Measurements from ENCODE around the gene ALX4. TPM values are rescaled to one million over a fixed set of nuclear protein-coding genes. Genes with fewer than 3 reads are reported as not detected.

The ALX4 gene
- total and polyA plus RNA-seq, 2 donors: 0.05 to 0.14 TPM

GRCh38 chr11:44339530-44339883 is 29.6 kb upstream of the ALX4 start:
- Histone ChIP-seq H3K4me1 (ENCODE audit: control insufficient read depth in 2 of 2, insufficient read depth in 2 of 2, low read length in 2 of 2) (no peaks in the 10 kb centered on the region), H3K9me3 (ENCODE audit: control insufficient read depth in 2 of 2, insufficient read depth in 1 of 2, low read length in 1 of 2) (no peaks in the 10 kb centered on the region), H3K36me3 (ENCODE audit: control insufficient read depth in 2 of 2, insufficient read depth in 2 of 2, low read length in 1 of 2) (no peaks in the 10 kb centered on the region), H3K4me3 (ENCODE audit: low read length in 2 of 2) (no peak overlapping the region), H3K27me3 (ENCODE audit: control insufficient read depth in 2 of 2, insufficient read depth in 1 of 2, low read length in 1 of 2) (peaks cover 12 to 55% of the 10 kb centered on the region in 2 donors), H3K27ac (ENCODE audit: low read depth in 1 of 2, low read length in 1 of 2) (no peak overlapping the region)
- 89% methylated on average over 4 of the region's 4 CpGs for WGBS
- DNase-seq (ENCODE audit: low read depth in 6 of 9, low spot score in 9 of 9): no peak

GRCh38 chr11:44338698-44339529 is 29.0 kb upstream of the ALX4 start:
- no peaks in the 10 kb centered on the region for H3K4me1 ChIP-seq (ENCODE audit: control insufficient read depth in 2 of 2, insufficient read depth in 2 of 2, low read length in 2 of 2)
- 82% methylated on average over 16 of the region's 16 CpGs for WGBS
- H3K27ac ChIP-seq (ENCODE audit: low read depth in 1 of 2, low read length in 1 of 2): no peak overlapping the region
- no peaks in the 10 kb centered on the region for H3K36me3 ChIP-seq (ENCODE audit: control insufficient read depth in 2 of 2, insufficient read depth in 2 of 2, low read length in 1 of 2)
- H3K4me3 ChIP-seq (ENCODE audit: low read length in 2 of 2): no peak overlapping the region
- no peaks in the 10 kb centered on the region for H3K9me3 ChIP-seq (ENCODE audit: control insufficient read depth in 2 of 2, insufficient read depth in 1 of 2, low read length in 1 of 2)
- DNase-seq (ENCODE audit: low read depth in 6 of 9, low spot score in 9 of 9): no peak
- H3K27me3 ChIP-seq (ENCODE audit: control insufficient read depth in 2 of 2, insufficient read depth in 1 of 2, low read length in 1 of 2): peaks cover 16 to 61% of the 10 kb centered on the region in 2 donors

- H3K4me1 ChIP-seq (ENCODE audit: control insufficient read depth in 2 of 2, insufficient read depth in 2 of 2, low read length in 2 of 2): no peaks in the 10 kb centered on the region
- no peak overlapping the region for H3K4me3 ChIP-seq (ENCODE audit: low read length in 2 of 2)
- H3K36me3 ChIP-seq (ENCODE audit: control insufficient read depth in 2 of 2, insufficient read depth in 2 of 2, low read length in 1 of 2): no peaks in the 10 kb centered on the region
- H3K27me3 ChIP-seq (ENCODE audit: control insufficient read depth in 2 of 2, insufficient read depth in 1 of 2, low read length in 1 of 2): peaks cover 16 to 69% of the 10 kb centered on the region in 2 donors
- 40% methylated on average over 11 of the region's 11 CpGs for WGBS
- H3K27ac ChIP-seq (ENCODE audit: low read depth in 1 of 2, low read length in 1 of 2): no peak overlapping the region
- no peaks in the 10 kb centered on the region for H3K9me3 ChIP-seq (ENCODE audit: control insufficient read depth in 2 of 2, insufficient read depth in 1 of 2, low read length in 1 of 2)
- DNase-seq (ENCODE audit: low read depth in 6 of 9, low spot score in 9 of 9): no peak
These were observed 28.1 kb upstream of the ALX4 start for GRCh38 chr11:44338026-44338425.

- no peak overlapping the region for H3K27ac ChIP-seq (ENCODE audit: low read depth in 1 of 2, low read length in 1 of 2)
- H3K27me3 ChIP-seq (ENCODE audit: control insufficient read depth in 2 of 2, insufficient read depth in 1 of 2, low read length in 1 of 2): peaks cover 16 to 77% of the 10 kb centered on the region in 2 donors
- no peak overlapping the region for H3K4me3 ChIP-seq (ENCODE audit: low read length in 2 of 2)
- no peaks in the 10 kb centered on the region for H3K9me3 ChIP-seq (ENCODE audit: control insufficient read depth in 2 of 2, insufficient read depth in 1 of 2, low read length in 1 of 2)
- WGBS: 46% methylated on average over 6 of the region's 6 CpGs
- no peak for DNase-seq (ENCODE audit: low read depth in 6 of 9, low spot score in 9 of 9)
- no peaks in the 10 kb centered on the region for H3K36me3 ChIP-seq (ENCODE audit: control insufficient read depth in 2 of 2, insufficient read depth in 2 of 2, low read length in 1 of 2)
- no peaks in the 10 kb centered on the region for H3K4me1 ChIP-seq (ENCODE audit: control insufficient read depth in 2 of 2, insufficient read depth in 2 of 2, low read length in 2 of 2)
These were observed 26.0 kb upstream of the ALX4 start for GRCh38 chr11:44335919-44336318.

GRCh38 chr11:44335052-44335760 is 25.3 kb upstream of the ALX4 start:
- DNase-seq (ENCODE audit: low read depth in 6 of 9, low spot score in 9 of 9): no peak

GRCh38 chr11:44334356-44335004 is 24.5 kb upstream of the ALX4 start:
- DNase-seq (ENCODE audit: low read depth in 6 of 9, low spot score in 9 of 9): no peak
- Histone ChIP-seq H3K4me3 (ENCODE audit: low read length in 2 of 2) (no peak overlapping the region), H3K27ac (ENCODE audit: low read depth in 1 of 2, low read length in 1 of 2) (no peak overlapping the region), H3K36me3 (ENCODE audit: control insufficient read depth in 2 of 2, insufficient read depth in 2 of 2, low read length in 1 of 2) (no peaks in the 10 kb centered on the region), H3K9me3 (ENCODE audit: control insufficient read depth in 2 of 2, insufficient read depth in 1 of 2, low read length in 1 of 2) (no peaks in the 10 kb centered on the region), H3K4me1 (ENCODE audit: control insufficient read depth in 2 of 2, insufficient read depth in 2 of 2, low read length in 2 of 2) (no peaks in the 10 kb centered on the region), H3K27me3 (ENCODE audit: control insufficient read depth in 2 of 2, insufficient read depth in 1 of 2, low read length in 1 of 2) (peaks cover 16 to 77% of the 10 kb centered on the region in 2 donors)
- 30% methylated on average over 7 of the region's 7 CpGs for WGBS

More at GRCh38 chr11:44335052-44335760, 25.3 kb upstream of the ALX4 start:
- H3K27me3 ChIP-seq (ENCODE audit: control insufficient read depth in 2 of 2, insufficient read depth in 1 of 2, low read length in 1 of 2): peaks cover 16 to 75% of the 10 kb centered on the region in 2 donors
- H3K4me3 ChIP-seq (ENCODE audit: low read length in 2 of 2): no peak overlapping the region
- no peaks in the 10 kb centered on the region for H3K4me1 ChIP-seq (ENCODE audit: control insufficient read depth in 2 of 2, insufficient read depth in 2 of 2, low read length in 2 of 2)
- no peak overlapping the region for H3K27ac ChIP-seq (ENCODE audit: low read depth in 1 of 2, low read length in 1 of 2)
- H3K36me3 ChIP-seq (ENCODE audit: control insufficient read depth in 2 of 2, insufficient read depth in 2 of 2, low read length in 1 of 2): no peaks in the 10 kb centered on the region
- 14% methylated on average over 12 of the region's 12 CpGs for WGBS
- no peaks in the 10 kb centered on the region for H3K9me3 ChIP-seq (ENCODE audit: control insufficient read depth in 2 of 2, insufficient read depth in 1 of 2, low read length in 1 of 2)

GRCh38 chr11:44333271-44334218 is 23.6 kb upstream of the ALX4 start:
- 73% methylated on average over 14 of the region's 14 CpGs for WGBS
- peaks cover 18 to 74% of the 10 kb centered on the region in 2 donors for H3K27me3 ChIP-seq (ENCODE audit: control insufficient read depth in 2 of 2, insufficient read depth in 1 of 2, low read length in 1 of 2)
- H3K4me3 ChIP-seq (ENCODE audit: low read length in 2 of 2): no peak overlapping the region

GRCh38 chr11:44332665-44333064 is 22.7 kb upstream of the ALX4 start:
- no peak for DNase-seq (ENCODE audit: low read depth in 6 of 9, low spot score in 9 of 9)
- WGBS: 68% methylated on average over 6 of the region's 6 CpGs
- Histone ChIP-seq H3K36me3 (ENCODE audit: control insufficient read depth in 2 of 2, insufficient read depth in 2 of 2, low read length in 1 of 2) (no peaks in the 10 kb centered on the region), H3K9me3 (ENCODE audit: control insufficient read depth in 2 of 2, insufficient read depth in 1 of 2, low read length in 1 of 2) (no peaks in the 10 kb centered on the region), H3K27me3 (ENCODE audit: control insufficient read depth in 2 of 2, insufficient read depth in 1 of 2, low read length in 1 of 2) (peaks cover 16 to 74% of the 10 kb centered on the region in 2 donors), H3K4me1 (ENCODE audit: control insufficient read depth in 2 of 2, insufficient read depth in 2 of 2, low read length in 2 of 2) (no peaks in the 10 kb centered on the region), H3K4me3 (ENCODE audit: low read length in 2 of 2) (no peak overlapping the region), H3K27ac (ENCODE audit: low read depth in 1 of 2, low read length in 1 of 2) (no peak overlapping the region)

More at GRCh38 chr11:44333271-44334218, 23.6 kb upstream of the ALX4 start:
- no peaks in the 10 kb centered on the region for H3K4me1 ChIP-seq (ENCODE audit: control insufficient read depth in 2 of 2, insufficient read depth in 2 of 2, low read length in 2 of 2)
- H3K9me3 ChIP-seq (ENCODE audit: control insufficient read depth in 2 of 2, insufficient read depth in 1 of 2, low read length in 1 of 2): no peaks in the 10 kb centered on the region
- H3K27ac ChIP-seq (ENCODE audit: low read depth in 1 of 2, low read length in 1 of 2): no peak overlapping the region
- DNase-seq (ENCODE audit: low read depth in 6 of 9, low spot score in 9 of 9): no peak
- no peaks in the 10 kb centered on the region for H3K36me3 ChIP-seq (ENCODE audit: control insufficient read depth in 2 of 2, insufficient read depth in 2 of 2, low read length in 1 of 2)
